Measurements from ENCODE around the gene ACAP3. TPM values are rescaled to one million over a fixed set of nuclear protein-coding genes. Genes with fewer than 3 reads are reported as not detected.

Gene ACAP3
- total RNA-seq: 10 to 100 TPM; 74.4 to 79.3 TPM

GRCh38 chr1:1307923-1308755 lies at the start of gene ACAP3, which contains the start of gene PUSL1:
TSS of gene ACAP3 (minus strand) at chr1:1307930. CDS start at chr1:1307815, 115 bp downstream.
TSS of gene PUSL1 (plus strand) at chr1:1308597. CDS start at chr1:1308644, 47 bp downstream.

GRCh38 chr1:1349256-1350012 lies 41.7 kb upstream of the ACAP3 start, which contains the start of gene DVL1:
TSS of gene DVL1 (minus strand) at chr1:1349418. CDS start at chr1:1349065, 353 bp downstream.

GRCh38 chr1:1331068-1331965 lies 23.6 kb upstream of the ACAP3 start, which contains the start of gene TAS1R3:
TSS of gene TAS1R3 (plus strand) at chr1:1331280. CDS start at chr1:1331346, 66 bp downstream.

GRCh38 chr1:1324524-1325287 lies 17.0 kb upstream of the ACAP3 start, which contains the start of the genes CPTP and INTS11:
TSS of gene CPTP (plus strand) at chr1:1324802. CDS start at chr1:1326911, 2,109 bp downstream.
TSS of gene INTS11 (minus strand) at chr1:1324660. CDS start at chr1:1324608, 52 bp downstream.

GRCh38 chr1:1273512-1274298 lies 34.0 kb downstream of the ACAP3 start, which contains the start of gene UBE2J2:
TSS of gene UBE2J2 (minus strand) at chr1:1273854. CDS start at chr1:1267992, 5,862 bp downstream.

GRCh38 chr1:1246577-1247340 lies 61.0 kb downstream of the ACAP3 start, which contains the start of gene C1QTNF12:
TSS of gene C1QTNF12 (minus strand) at chr1:1246722. CDS start at chr1:1246690, 32 bp downstream.

Small RNA genes lying within 50 kb of the gene (microRNA-seq; reads per million reads assigned to microRNA genes)
- not detected for gene MIR6726 (ENCODE audit: borderline microRNAs expressed, borderline replicate concordance)
- gene MIR6727 (ENCODE audit: borderline microRNAs expressed, borderline replicate concordance): not detected
- gene MIR6808 (ENCODE audit: borderline microRNAs expressed, borderline replicate concordance): not detected

Other genes with a start within 250 kb of the ACAP3 start
- gene RNF223, start 233.6 kb downstream of the ACAP3 start, total RNA-seq: not detected
- gene C1orf159, start 191.8 kb downstream of the ACAP3 start, total RNA-seq: 10 to 100 TPM; 22.9 to 23.2 TPM
- gene TTLL10, start 134.1 kb downstream of the ACAP3 start, total RNA-seq: under 1 TPM in 1 of 2 experiments, not detected in 1; 0.15 TPM
- 1 to 10 TPM; 7.6 to 9.3 TPM for gene TNFRSF18, start 101.3 kb downstream of the ACAP3 start, total RNA-seq
- gene TNFRSF4, start 93.8 kb downstream of the ACAP3 start, total RNA-seq: 10 to 100 TPM; 11.0 to 11.7 TPM
- gene SDF4, start 75.9 kb downstream of the ACAP3 start, total RNA-seq: 10 to 100 TPM; 97.8 to 99.3 TPM
- gene B3GALT6, start 75.7 kb downstream of the ACAP3 start, total RNA-seq: 10 to 100 TPM; 17.3 to 18.5 TPM
- 1 to 10 TPM; 2.5 to 3.2 TPM for gene C1QTNF12, start 61.2 kb downstream of the ACAP3 start, total RNA-seq
- 10 to 100 TPM; 60.2 to 62.5 TPM for gene UBE2J2, start 34.1 kb downstream of the ACAP3 start, total RNA-seq
- gene SCNN1D, start 27.5 kb downstream of the ACAP3 start, total RNA-seq: 1 to 10 TPM; 4.1 to 6.2 TPM
- 10 to 100 TPM; 18.5 to 19.6 TPM for gene PUSL1, start 667 bp upstream of the ACAP3 start, total RNA-seq
- 100 to 1,000 TPM; 112 to 114 TPM for gene INTS11, start 16.7 kb upstream of the ACAP3 start, total RNA-seq
- gene CPTP, start 16.9 kb upstream of the ACAP3 start, total RNA-seq: 10 to 100 TPM; 21.3 to 21.6 TPM
- 1 to 10 TPM in 1 of 2 experiments, under 1 TPM in 1; 0.73 to 1.1 TPM for gene TAS1R3, start 23.4 kb upstream of the ACAP3 start, total RNA-seq
- gene DVL1, start 41.5 kb upstream of the ACAP3 start, total RNA-seq: 10 to 100 TPM; 34.7 to 40.9 TPM
- under 1 TPM in 1 of 2 experiments, not detected in 1; 0.12 TPM for gene MXRA8, start 50.6 kb upstream of the ACAP3 start, total RNA-seq
- gene AURKAIP1, start 67.3 kb upstream of the ACAP3 start, total RNA-seq: 10 to 100 TPM; 88.0 to 90.4 TPM
- 100 to 1,000 TPM; 120 to 122 TPM for gene CCNL2, start 91.4 kb upstream of the ACAP3 start, total RNA-seq
- 10 to 100 TPM; 82.8 to 98.8 TPM for gene MRPL20, start 99.4 kb upstream of the ACAP3 start, total RNA-seq
- gene ANKRD65, start 113.3 kb upstream of the ACAP3 start, total RNA-seq: not detected
- gene VWA1, start 127.8 kb upstream of the ACAP3 start, total RNA-seq: under 1 TPM; 0.17 to 0.33 TPM
- gene ATAD3C, start 141.8 kb upstream of the ACAP3 start, total RNA-seq: 1 to 10 TPM; 1.4 to 2.3 TPM
- 10 to 100 TPM; 29.0 to 34.3 TPM for gene ATAD3B, start 163.8 kb upstream of the ACAP3 start, total RNA-seq
- gene ATAD3A, start 204.2 kb upstream of the ACAP3 start, total RNA-seq: 10 to 100 TPM; 31.9 to 33.0 TPM
- gene TMEM240, start 232.7 kb upstream of the ACAP3 start, total RNA-seq: under 1 TPM; 0.41 to 0.45 TPM

Data from activated naive CD4-positive, alpha-beta T cell treated with anti-CD3 and anti-CD28 coated beads, Interleukin-2, amount 10 ng/mL, durations not matched to agents 5 hours and 36 hours (primary cell).